GM21786 (cell line): ENCODE results near the gene TRAPPC10.

Experiments used
- ATAC-seq: cut with Tn5 transposase; IDR thresholded peaks from one replicate; pipeline ENCODE4 v1.9.1; 2021; ENCODE audit not compliant: unreplicated experiment

TRAPPC10 gene

GRCh38 chr21:44058981-44059380 is 46.9 kb downstream of the TRAPPC10 start:
- ATAC-seq, result no peak

DNA sequence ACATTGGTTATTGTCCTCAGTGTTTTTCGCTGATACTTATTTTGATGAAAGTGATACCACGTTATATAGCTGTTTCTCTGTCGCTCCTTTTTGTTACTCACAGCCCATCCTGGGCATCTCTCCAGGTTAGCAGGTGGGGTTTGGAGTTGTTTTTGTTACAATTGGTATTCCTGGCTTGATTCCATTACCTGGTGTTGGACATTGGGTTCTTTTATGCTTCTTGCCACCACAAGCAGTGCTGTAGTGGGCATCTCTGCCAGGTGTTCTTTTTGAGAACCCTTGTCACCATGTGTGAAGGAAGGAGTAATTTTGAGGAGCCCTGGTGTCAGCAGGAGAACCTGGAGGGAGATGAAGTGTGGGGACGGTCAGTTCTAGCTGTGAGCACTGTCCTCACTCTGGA is 47.6 kb downstream of the TRAPPC10 start:
- no peak for ATAC-seq

DNA sequence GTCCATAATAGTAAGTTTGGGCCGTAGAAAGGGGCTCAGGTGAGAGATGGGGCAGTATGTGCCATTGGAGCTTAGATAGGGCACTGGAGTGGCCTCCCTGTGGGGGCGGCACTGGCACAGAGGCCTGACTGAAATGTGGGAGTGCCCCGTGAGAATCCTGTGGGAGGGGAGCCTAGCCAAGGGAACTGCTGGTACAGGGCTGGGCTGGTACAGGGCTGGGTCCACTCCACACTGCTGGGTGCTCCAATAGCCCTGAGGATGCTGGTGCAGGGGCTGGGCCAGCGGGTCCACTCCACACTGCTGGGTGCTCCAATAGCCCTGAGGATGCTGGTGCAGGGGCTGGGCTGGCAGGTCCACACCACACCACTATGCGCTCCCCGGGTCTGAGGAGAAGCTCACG is 50.3 kb downstream of the TRAPPC10 start:
- ATAC-seq, result no peak

- ATAC-seq, result no peak
These were observed 51.2 kb downstream of the TRAPPC10 start for GRCh38 chr21:44063151-44063912.

- ATAC-seq, result no peak
These were observed 52.8 kb downstream of the TRAPPC10 start for GRCh38 chr21:44064852-44065403.

- no peak for ATAC-seq
These were observed 53.3 kb downstream of the TRAPPC10 start for GRCh38 chr21:44065428-44065827.

GRCh38 chr21:44066116-44066515 is 54.0 kb downstream of the TRAPPC10 start:
- ATAC-seq, result no peak

- ATAC-seq, result no peak
These were observed 55.1 kb downstream of the TRAPPC10 start for GRCh38 chr21:44067011-44067839.

DNA sequence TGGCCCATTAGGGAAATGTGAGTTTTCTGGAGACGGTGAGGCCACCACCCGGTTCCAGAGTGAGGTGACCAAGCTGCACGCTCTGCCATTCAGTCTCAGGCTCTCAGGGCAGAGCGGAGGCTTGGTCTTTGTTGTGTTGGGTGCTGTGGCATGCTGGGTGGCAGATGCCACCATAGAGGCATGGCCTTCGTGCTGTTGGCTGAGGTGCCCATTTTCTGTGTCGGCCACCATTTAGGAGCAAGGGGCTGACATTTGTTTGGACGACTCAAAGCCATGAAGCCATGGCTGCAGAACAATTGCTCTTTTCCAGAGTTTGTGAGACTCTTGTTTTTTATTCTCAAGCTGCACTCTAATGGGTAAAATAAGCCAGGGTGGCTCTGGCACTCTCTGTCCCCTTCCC is 58.3 kb downstream of the TRAPPC10 start:
- no peak for ATAC-seq

DNA sequence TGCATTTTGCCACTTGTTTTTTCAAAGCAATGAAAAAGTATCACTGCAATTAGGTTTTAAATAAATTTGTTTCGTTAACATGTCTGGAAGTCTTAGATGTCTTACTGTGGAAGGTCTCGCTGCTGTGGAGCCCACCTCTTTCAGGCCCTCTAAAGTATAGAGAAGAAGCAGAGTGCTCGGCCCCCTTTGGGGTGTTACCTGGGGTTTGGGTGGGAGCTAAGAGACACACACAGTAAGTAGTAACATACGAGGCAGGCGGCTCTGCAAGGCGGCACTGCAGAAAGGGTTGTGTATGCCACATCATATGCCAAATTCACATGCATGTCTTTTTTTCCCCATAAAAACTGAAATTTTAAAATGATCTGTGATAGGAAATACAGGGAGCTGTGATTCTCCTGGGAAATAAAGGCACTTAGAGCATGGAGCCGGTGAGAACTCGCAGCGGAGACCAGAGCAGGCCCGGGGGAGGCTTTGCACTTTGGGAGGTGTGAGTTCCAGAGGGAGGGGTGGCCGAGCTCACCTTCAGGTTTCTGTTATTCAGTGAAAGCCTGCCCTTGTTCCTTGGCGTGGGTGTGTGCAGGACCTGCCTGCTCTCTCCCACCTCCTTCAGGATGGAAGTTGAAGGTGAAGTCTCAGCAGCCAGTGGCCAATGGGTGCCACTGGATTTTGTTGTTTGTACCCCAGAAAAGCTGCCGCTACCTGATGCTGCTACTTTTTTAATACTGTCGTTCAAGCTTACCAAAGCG is 59.4 kb downstream of the TRAPPC10 start:
- no peak for ATAC-seq

GRCh38 chr21:44072111-44072510 is 60.0 kb downstream of the TRAPPC10 start:
- ATAC-seq, result no peak

GRCh38 chr21:44074315-44074958 is 62.3 kb downstream of the TRAPPC10 start:
- ATAC-seq, result no peak

DNA sequence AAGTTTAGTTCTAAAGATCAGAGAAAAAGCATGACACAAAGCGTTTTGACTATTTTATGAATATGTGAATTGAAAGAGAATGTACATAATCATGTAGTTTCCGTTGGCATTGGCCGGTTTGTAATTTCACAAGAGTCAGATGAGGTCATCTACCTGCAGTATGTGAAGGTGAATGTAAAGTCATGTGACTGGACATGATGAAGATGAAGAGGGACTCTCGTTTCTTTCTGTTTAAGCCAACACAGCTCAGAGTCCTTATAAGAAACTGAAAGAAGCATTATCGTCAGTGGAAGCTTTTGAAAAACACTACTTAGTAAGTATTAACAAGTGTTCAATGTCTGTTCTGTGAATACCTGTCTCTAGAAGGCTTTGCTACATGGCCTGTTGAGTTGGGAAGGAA is 64.2 kb downstream of the TRAPPC10 start:
- ATAC-seq, result no peak

- no peak for ATAC-seq
These were observed 66.4 kb downstream of the TRAPPC10 start for GRCh38 chr21:44078411-44078981.

DNA sequence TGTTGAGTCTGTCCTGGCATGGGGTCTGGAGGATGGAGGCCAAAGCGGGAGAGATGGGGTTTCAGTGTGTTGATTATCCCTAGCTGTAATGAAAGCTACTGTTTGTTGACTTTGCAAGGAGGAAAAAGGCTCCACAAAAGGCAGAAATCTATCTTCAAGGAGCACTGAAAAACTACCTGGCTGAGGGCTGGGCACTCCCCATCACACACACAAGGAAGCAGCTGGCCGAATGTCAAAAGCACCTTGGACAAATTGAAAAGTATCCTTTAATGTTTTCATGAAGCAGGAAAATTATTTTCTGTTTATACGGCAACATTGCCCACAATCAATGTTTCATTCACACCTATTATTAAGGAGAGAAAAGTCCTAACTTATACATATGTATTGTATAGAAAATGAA is 67.3 kb downstream of the TRAPPC10 start:
- ATAC-seq, result no peak

DNA sequence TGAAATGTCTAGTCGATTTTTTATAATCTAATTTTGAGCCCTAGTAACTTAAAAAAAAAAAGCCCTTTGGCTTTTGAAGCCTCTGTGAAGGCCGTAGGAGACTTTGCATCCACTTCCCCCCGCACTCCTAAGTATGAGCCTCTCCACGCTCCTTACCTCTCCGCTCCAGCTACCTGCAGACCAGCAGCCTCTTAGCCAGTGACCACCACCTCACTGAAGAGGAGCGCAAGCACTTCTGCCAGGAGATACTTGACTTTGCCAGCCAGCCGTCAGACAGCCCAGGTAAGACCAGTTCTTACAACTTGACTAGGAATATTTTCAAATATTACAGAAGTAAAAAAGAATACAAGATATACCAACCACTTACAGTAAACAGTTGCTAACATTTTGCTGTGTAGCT is 67.7 kb downstream of the TRAPPC10 start:
- ATAC-seq, result no peak

GRCh38 chr21:44082648-44083440 is 70.7 kb downstream of the TRAPPC10 start:
- ATAC-seq, result no peak

GRCh38 chr21:44083631-44084291 is 71.7 kb downstream of the TRAPPC10 start:
- ATAC-seq, result no peak
